NT2/D1 (cell line): ENCODE measurements around the gene CACNG1.
"Not testable (repeated sequence)": the region's sequence is repeated elsewhere in the genome, so short reads cannot be mapped to it uniquely, and the experiment has no call there.

Experiments used
- DNase-seq: peaks from one replicate; pipeline ENCODE4 v3.0.0-alpha.2; 2011; ENCODE audit warnings: low read depth, low spot score
- H3K27me3 ChIP-seq: 2 replicates; pipeline ENCODE4 v1.6.0; 2011; ENCODE audit warnings: mild to moderate bottlenecking; ENCODE audit not compliant: insufficient read length, insufficient read depth
- H3K36me3 ChIP-seq: 2 replicates; pipeline ENCODE4 v1.6.1; 2011; ENCODE audit warnings: mild to moderate bottlenecking, low read length, mixed read lengths; ENCODE audit not compliant: insufficient read depth, insufficient read length
- H3K4me1 ChIP-seq: 2 replicates; pipeline ENCODE4 v1.5.1; 2011; ENCODE audit not compliant: insufficient read depth, insufficient read length
- H3K4me3 ChIP-seq: 2 replicates; pipeline ENCODE4 v1.5.1; 2011; ENCODE audit warnings: low read depth; ENCODE audit not compliant: insufficient read length
- H3K9ac ChIP-seq: 2 replicates; pipeline ENCODE4 v1.6.0; 2011; ENCODE audit warnings: low read depth; ENCODE audit not compliant: insufficient read length
- H3K9me3 ChIP-seq: 2 replicates; pipeline ENCODE4 v1.5.1; 2011; ENCODE audit warnings: mild to moderate bottlenecking, low read length; ENCODE audit not compliant: insufficient read depth
- SUZ12 ChIP-seq: IDR thresholded peaks from 2 replicates; pipeline ENCODE4 v1.6.1; 2011; ENCODE audit not compliant: insufficient read length, insufficient read depth; ENCODE audit errors: extremely low read depth
- YY1 ChIP-seq: IDR thresholded peaks from 2 replicates; pipeline ENCODE4 v1.6.1; 2011; ENCODE audit not compliant: insufficient read length, insufficient read depth
- ZNF274 ChIP-seq: IDR thresholded peaks from 2 replicates; pipeline ENCODE4 v1.6.1; 2011; ENCODE audit warnings: mild to moderate bottlenecking, low read depth, low read length

The CACNG1 gene

GRCh38 chr17:67040652-67041051, 3.7 kb upstream of the CACNG1 start:
- Histone ChIP-seq H3K4me3 (no peak overlapping the region), H3K27me3 (no peaks in the 10 kb centered on the region), H3K4me1 (peaks cover 9% of the 10 kb centered on the region), H3K36me3 (no peaks in the 10 kb centered on the region), H3K9ac (no peak overlapping the region), H3K9me3 (no peaks in the 10 kb centered on the region)
- no peak for DNase-seq
- no peak for TF ChIP-seq YY1
- no peak for TF ChIP-seq SUZ12

- not testable (repeated sequence) for H3K36me3 ChIP-seq, H3K27me3 ChIP-seq, H3K9ac ChIP-seq, H3K4me1 ChIP-seq, H3K9me3 ChIP-seq, DNase-seq, H3K4me3 ChIP-seq
Measured at GRCh38 chr17:67041119-67041518, 3.2 kb upstream of the CACNG1 start.

- TF ChIP-seq SUZ12 (no peak), ZNF274 (no peak), YY1 (no peak)
- Histone ChIP-seq H3K4me1 (peaks cover 9% of the 10 kb centered on the region), H3K9ac (no peak overlapping the region), H3K4me3 (no peak overlapping the region), H3K36me3 (no peaks in the 10 kb centered on the region), H3K9me3 (no peaks in the 10 kb centered on the region), H3K27me3 (no peaks in the 10 kb centered on the region)
- no peak for DNase-seq
Measured at GRCh38 chr17:67041531-67041930, 2.8 kb upstream of the CACNG1 start.

GRCh38 chr17:67041941-67042899, 2.1 kb upstream of the CACNG1 start:
- no peaks in the 10 kb centered on the region for H3K36me3 ChIP-seq
- TF ChIP-seq ZNF274 (no peak), SUZ12 (no peak), YY1 (no peak)
- no peak for DNase-seq
- H3K9ac ChIP-seq, result no peak overlapping the region
- H3K4me3 ChIP-seq, result no peak overlapping the region
- no peaks in the 10 kb centered on the region for H3K9me3 ChIP-seq
- peaks cover 9% of the 10 kb centered on the region for H3K4me1 ChIP-seq
- no peaks in the 10 kb centered on the region for H3K27me3 ChIP-seq

GRCh38 chr17:67043283-67043682, 1.1 kb upstream of the CACNG1 start:
- no peak for TF ChIP-seq ZNF274
- no peak for TF ChIP-seq SUZ12
- no peak for TF ChIP-seq YY1
- H3K36me3 ChIP-seq, result no peaks in the 10 kb centered on the region
- no peak for DNase-seq
- H3K4me1 ChIP-seq, result peaks cover 9% of the 10 kb centered on the region
- peaks cover 7% of the 10 kb centered on the region; the same call in 1 of the 2 replicates for H3K9me3 ChIP-seq
- no peak overlapping the region for H3K4me3 ChIP-seq
- H3K27me3 ChIP-seq, result no peaks in the 10 kb centered on the region
- H3K9ac ChIP-seq, result no peak overlapping the region

GRCh38 chr17:67044940-67045339, 586 bp downstream of the CACNG1 start:
- Histone ChIP-seq H3K36me3 (no peaks in the 10 kb centered on the region), H3K27me3 (no peaks in the 10 kb centered on the region), H3K4me1 (peaks cover 4% of the 10 kb centered on the region), H3K9ac (no peak overlapping the region), H3K4me3 (no peak overlapping the region), H3K9me3 (peaks cover 21% of the 10 kb centered on the region)
- DNase-seq, result no peak
- TF ChIP-seq ZNF274 (no peak), SUZ12 (no peak), YY1 (no peak)

GRCh38 chr17:67046398-67046797, 2.0 kb downstream of the CACNG1 start:
- no peaks in the 10 kb centered on the region for H3K36me3 ChIP-seq
- peaks cover 21% of the 10 kb centered on the region for H3K9me3 ChIP-seq
- peaks cover 4% of the 10 kb centered on the region for H3K4me1 ChIP-seq
- no peak overlapping the region for H3K9ac ChIP-seq
- no peaks in the 10 kb centered on the region for H3K27me3 ChIP-seq
- no peak for DNase-seq
- no peak overlapping the region for H3K4me3 ChIP-seq
- TF ChIP-seq YY1, result no peak
- no peak for TF ChIP-seq ZNF274
- TF ChIP-seq SUZ12, result no peak

- no peak overlapping the region for H3K9ac ChIP-seq
- peaks cover 21% of the 10 kb centered on the region for H3K9me3 ChIP-seq
- H3K4me3 ChIP-seq, result no peak overlapping the region
- H3K4me1 ChIP-seq, result no peaks in the 10 kb centered on the region
- DNase-seq, result no peak
- TF ChIP-seq YY1 (no peak), SUZ12 (no peak), ZNF274 (no peak)
- H3K27me3 ChIP-seq, result no peaks in the 10 kb centered on the region
- H3K36me3 ChIP-seq, result no peaks in the 10 kb centered on the region
Measured at GRCh38 chr17:67047382-67047781, 3.0 kb downstream of the CACNG1 start.
